GM21515 (cell line): Measurements from ENCODE around the gene CHD2.
"Not testable (repeated sequence)": the region's sequence is repeated elsewhere in the genome, so short reads cannot be mapped to it uniquely, and the experiment has no call there.

Source experiments
- ATAC-seq: cut with Tn5 transposase; IDR thresholded peaks from one replicate; pipeline ENCODE4 v1.9.1; 2021; ENCODE audit not compliant: unreplicated experiment

CHD2 gene

DNA sequence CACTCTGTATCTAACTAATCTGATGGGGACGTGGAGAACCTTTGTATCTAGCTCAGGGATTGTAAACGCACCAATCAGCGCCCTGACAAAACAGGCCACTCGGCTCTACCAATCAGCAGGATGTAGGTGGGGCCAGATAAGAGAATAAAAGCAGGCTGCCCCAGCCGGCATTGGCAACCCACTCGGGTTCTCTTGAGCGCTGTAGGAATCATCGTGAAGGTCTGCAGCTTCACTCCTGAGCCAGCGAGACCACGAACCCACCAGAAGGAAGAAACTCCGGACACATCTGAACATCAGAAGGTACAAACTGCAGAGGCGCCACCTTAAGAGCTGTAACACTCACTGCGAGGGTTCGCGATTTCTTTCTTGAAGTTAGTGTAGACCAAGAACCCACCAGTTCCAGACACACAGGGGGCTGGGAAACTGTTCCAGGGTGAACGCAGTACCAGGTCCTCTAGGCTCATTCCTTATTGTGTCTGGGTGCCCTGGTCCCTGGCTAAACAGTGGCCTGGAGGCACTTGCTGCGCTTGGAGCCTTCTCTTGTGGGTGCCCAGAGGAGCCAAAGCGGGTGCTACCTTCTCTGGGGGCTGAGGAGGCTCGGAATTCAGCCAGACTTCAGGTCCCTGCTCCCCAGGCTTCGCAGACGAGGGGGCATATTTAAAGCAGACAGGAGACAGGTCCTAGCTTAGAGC is 132.5 kb downstream of the CHD2 start:
- ATAC-seq = not testable (repeated sequence)

DNA sequence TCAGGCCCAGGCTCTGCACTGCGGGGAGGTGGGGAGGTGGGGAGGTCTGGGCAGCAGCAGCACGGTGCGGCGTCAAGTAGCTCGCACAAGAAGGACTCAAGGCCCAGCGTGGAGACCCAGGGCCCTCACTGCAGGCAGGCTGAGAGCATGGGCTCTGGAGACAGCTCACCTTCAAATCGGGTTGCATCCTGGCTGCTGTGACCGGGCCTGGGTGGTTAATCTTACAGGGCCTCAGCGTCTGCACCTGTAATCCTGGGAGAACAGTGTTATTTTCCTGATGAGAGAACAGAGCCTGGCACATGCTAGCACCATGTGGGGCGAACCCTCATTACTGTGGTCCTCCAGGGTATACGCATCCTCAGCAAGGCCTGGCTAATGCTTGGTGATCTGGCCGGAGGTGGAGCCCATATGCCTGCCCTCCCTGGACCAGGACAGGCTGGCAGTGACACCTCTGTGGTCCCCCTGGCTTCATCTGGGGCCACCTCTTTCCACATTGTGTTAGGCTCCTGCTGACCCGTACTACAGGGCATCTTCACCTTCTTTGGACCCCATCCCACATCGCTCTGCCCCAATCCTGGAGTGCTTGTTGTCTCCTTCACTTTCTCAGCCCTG is 133.4 kb downstream of the CHD2 start:
- ATAC-seq = no peak

GRCh38 chr15:93034512-93034911 is 134.4 kb downstream of the CHD2 start:
- no peak for ATAC-seq

DNA sequence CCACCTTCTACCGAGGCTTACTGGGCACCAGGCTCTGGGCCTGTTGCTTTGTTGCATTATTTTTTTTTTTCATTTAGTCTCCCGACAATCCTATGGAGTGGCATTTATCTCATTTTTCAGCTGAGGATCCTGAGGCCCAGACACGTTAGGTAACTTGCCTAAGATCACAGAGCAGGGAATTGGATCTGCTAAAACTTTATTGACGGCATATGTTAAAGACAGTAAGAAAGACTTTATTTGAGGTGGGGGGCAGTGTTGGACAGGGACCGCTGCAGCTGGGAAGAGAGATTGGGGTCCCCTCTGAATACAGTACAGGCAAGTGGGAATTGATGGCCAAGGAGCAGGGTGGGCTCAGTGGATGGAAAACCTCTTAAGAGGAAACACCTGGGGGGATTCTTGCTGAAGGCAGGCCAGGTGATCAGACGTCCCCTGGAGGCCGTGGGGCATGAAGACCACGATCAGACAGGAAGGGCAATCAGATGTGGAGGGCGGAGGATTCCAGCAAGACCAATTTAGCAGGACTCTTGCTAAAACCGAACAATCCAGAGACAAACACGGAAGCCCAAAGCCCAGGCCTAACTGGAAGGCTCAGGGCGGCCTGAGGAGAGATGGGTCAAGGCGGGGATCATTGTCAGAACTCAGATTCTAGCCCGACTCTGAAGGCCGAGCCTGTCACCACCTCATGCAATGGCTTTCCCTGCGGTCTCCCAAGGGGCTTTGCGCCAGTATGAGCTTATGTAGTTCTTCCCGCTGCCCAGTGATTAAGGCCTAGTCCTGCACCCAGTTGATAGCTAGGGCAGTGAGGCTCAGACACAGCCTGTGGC is 135.2 kb downstream of the CHD2 start:
- no peak for ATAC-seq

GRCh38 chr15:93035953-93036810 is 136.1 kb downstream of the CHD2 start:
- ATAC-seq = peak; percentile 67

GRCh38 chr15:93036951-93037819 is 137.1 kb downstream of the CHD2 start:
- no peak for ATAC-seq

DNA sequence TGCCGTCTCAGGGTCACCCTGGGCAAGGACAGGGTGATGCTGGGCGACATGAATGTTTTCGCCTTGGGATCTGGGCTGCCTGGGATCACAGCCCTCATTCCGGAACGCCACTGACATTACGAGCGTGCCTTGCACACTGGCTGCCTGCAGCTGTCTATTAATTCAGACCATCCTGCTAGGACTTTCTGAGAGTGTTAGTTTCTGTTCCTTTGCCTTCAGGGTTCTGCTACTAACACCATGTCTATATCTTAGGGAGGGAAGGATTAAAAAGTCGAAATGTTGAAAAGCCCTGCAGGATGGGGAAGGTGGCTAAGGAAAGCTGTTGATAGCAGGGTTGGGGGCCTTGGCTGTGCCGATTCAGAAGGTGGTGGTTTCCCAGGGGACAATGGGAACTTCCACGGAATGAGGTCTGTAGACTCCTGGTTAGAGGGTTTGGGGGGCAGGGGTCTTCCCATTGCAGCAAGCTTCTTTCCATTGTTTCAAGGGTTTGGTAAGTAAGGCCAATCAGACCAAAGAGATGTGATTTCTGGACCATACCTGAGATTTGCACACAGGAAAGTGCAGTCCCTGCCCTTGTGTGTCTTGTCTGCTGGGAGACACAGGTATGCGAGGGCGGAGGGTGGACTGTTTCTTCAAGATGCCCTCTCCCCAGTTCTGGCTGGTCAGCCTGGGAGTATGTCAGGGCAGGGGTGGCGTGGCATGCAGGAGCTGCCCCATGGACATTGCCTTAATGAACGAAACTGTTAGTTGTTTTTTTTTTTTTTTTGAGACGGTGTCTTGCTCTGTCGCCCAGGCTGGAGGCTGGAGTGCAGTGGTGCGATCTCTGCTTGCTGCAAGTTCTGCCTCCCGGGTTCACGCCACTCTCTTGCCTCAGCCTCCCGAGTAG is 137.9 kb downstream of the CHD2 start:
- ATAC-seq = no peak

DNA sequence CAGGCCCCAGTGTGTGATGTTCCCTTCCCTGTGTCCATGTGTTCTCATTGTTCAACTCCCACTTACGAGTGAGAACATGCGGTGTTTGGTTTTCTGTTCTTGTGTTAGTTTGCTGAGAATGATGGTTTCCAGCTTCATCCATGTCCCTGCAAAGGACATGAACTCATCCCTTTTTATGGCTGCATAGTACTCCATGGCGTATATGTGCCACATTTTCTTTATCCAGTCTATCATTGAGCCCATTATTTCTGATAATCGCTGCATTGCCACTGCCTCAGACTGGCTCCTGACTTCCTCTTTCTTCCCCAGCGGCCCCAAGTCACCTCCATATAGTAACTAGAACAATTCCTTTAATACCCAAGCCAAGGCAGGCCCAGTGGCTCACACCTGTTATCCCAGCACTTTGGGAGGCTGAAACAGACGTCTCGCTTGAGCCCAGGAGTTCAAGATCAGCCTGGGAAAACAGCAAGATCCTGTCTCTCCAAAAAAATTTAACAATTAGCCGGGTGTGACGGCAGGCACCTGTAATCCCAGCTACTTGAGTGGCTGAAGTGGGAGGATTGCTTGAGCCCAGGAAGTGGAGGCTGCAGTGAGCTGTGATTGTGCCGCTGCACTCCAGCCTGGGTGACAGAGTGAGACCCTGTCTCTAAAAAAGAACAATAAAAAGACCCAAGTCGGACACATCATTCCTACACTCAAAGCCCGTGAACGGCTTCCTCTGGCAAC is 139.6 kb downstream of the CHD2 start:
- ATAC-seq = not testable (repeated sequence)

- ATAC-seq = no peak
These were observed 140.4 kb downstream of the CHD2 start for GRCh38 chr15:93040288-93041158.

DNA sequence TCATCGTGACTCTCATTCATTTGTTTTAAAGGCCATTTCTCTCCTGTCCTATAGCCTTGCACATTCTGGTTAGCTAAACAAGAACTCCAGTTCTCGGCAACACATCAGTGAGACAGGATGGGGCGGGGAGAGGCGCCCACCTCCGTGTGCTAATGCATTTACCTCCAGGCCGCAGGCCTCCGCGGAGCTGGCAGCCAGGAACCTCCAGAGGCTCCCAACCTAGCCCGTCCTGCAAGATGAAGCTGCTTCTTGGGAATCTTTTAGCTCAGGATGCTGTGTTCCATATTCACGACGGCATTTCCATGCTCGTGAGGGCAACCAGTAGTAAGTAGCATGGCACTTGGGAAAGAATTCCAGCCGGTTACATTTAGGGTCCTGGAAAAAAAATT is 141.0 kb downstream of the CHD2 start:
- no peak for ATAC-seq

DNA sequence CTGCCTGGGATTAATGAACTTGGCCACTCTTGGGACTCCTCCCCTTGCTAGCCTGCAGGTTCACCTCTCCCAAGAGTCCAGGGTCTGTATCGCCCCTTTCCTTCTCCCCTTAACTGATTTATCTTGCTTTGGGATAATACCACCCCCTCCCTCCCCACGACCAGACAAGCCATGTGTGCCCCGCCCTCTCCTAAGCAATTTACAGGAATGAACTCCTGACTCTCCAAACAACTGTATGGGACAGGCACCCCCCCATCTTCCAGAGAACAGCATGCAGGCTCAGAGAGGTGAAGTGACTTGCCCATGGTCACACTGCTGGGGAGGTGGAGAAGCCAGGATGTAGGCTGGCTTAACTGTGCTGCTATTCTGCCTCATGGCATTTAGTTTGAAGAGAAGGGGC is 142.1 kb downstream of the CHD2 start:
- no peak for ATAC-seq

- no peak for ATAC-seq
These were observed 142.7 kb downstream of the CHD2 start for GRCh38 chr15:93042691-93043378.

DNA sequence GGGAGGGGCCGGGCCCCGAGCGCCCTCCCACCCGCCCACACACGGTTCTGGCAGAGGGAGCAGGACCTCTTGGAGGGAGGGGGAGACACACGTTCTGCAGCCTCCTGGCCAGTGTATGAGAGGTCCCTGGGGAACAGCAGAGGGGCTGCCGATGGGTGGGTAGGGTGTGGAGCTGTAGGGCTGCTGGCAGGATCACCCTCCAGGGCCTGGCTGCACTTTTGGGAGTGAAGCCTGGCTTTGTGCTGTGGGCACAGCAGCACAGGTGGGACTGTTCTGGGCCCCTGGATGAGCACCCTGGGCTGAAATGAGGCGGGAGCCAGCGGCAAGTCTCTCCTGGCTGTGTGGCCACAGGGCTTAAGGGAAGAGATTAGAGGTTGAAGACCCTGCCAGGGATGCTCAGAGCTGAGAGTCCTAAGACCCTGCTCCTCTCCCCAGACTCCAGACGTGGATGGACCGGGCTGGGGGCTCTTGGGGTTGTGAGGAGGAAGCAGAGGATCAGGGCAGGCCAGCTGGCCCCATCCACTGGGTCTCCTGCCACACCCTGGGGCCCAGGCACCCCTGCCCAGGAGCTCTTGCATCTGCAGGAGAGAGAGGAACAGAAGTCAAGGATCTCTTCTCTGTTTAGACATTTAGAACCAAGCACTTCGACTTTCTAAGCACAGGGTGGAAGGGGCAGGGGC is 143.6 kb downstream of the CHD2 start:
- ATAC-seq = no peak

DNA sequence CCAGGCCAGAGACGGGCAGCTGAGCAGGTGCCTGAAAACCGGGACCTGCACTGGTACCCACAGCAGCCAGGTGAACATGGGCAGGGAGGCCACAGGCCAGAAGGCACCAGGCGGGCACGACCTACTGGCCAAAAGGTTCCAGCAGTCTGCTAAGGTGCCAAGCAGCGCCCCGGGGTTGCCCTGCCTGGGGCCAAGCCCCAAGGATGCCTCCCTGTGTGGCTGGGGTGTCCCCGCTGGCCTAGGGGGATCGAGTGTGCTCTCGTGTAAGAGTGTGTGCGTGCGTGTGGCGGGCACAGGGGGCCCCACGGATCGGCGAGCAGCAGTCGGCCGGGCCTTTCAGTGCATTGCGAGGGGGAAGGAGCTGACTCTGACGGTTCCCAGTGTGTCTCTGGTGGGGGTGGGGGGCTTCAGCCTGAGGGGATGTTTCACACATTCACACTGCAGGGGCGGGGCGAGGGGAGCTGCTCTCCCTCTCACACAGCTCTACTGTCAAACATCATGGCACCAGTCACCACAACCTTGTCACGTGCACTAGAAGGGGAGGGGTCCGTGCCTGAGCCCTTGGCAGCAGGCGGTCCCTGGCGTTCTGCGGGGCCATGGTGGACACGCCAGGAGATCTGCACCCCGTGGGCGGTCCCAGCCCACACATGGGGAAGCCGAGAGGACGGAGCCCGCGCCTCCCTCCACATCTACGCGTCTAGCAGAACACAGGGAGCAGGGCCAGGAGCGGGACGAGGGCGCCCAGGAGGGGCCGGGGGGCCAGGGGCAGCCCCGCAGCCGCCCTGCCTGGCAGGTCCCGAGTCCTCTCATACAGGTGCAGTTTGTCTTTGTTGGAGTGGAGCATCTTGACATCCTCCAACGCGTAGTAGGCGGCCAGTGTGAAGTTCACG is 144.4 kb downstream of the CHD2 start:
- ATAC-seq = no peak

- ATAC-seq = no peak
These were observed 145.2 kb downstream of the CHD2 start for GRCh38 chr15:93045191-93045785.
